Daoy (cell line): Measurements from ENCODE around the gene ELK4. TPM values are rescaled to one million over a fixed set of nuclear protein-coding genes. Genes with fewer than 3 reads are reported as not detected.

ENCODE experiments used
- DNase-seq: peaks from one replicate; pipeline ENCODE4 v3.0.0-alpha.2; 2015; ENCODE audit warnings: low read depth
- total RNA-seq: library from RNA; depleted of rRNA; stranded (reverse); fragments of >200 nt; shearing (Covaris generic); gene quantifications from 2 replicates; pipeline ENCODE4 v1.2.3, GENCODE V29; 2014

The ELK4 gene
- total RNA-seq, 1 experiment from 2014 or later, result 13.0 TPM

DNA sequence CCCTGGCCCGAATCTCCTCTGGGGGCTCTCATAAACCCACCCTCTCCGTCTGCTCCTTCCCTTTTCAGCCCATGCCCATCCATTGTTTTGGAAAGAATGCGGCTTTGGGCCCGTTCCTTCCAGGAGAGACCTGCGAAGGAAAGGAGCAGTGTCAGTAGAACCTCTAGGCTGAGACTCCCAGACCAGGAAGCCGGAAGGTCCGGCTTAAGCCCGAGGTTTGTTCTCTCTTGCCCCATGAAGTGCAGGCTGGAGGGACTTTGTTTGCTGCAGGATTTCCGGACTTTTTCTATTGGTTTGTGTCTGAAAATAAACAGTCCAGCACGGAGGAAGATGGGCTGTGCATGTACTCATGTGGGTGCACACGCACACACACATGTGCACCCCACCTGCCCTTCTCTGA lies 49.8 kb downstream of the ELK4 start:
- no peak for DNase-seq

- no peak for DNase-seq
These were observed 50.4 kb downstream of the ELK4 start for GRCh38 chr1:205581321-205581980.

- DNase-seq, result no peak
These were observed 51.0 kb downstream of the ELK4 start for GRCh38 chr1:205580923-205581180.

GRCh38 chr1:205580140-205580922 lies 51.5 kb downstream of the ELK4 start:
- DNase-seq, result no peak

DNA sequence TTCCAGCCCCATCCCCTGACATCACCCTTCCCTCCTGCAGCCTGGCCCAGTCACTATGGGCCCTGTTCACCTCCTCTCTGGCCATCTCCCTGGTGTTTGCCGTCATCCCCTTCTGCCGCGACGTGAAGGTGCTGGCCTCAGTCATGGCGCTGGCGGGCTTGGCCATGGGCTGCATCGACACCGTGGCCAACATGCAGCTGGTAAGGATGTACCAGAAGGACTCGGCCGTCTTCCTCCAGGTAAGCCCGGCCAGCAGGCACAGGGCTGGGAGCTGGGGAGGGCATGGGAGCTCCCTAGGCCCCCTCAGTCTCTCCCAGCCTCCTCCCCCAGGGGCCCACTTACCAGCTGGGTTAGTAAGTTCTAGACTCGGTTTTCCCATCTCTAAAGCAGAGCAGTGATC lies 52.1 kb downstream of the ELK4 start:
- DNase-seq, result no peak

- no peak for DNase-seq
These were observed 52.8 kb downstream of the ELK4 start for GRCh38 chr1:205578780-205579571.

- peak; percentile 33 for DNase-seq
These were observed 53.7 kb downstream of the ELK4 start for GRCh38 chr1:205577874-205578658.

- DNase-seq, result peak; percentile 31
These were observed 54.7 kb downstream of the ELK4 start for GRCh38 chr1:205576805-205577761.

DNA sequence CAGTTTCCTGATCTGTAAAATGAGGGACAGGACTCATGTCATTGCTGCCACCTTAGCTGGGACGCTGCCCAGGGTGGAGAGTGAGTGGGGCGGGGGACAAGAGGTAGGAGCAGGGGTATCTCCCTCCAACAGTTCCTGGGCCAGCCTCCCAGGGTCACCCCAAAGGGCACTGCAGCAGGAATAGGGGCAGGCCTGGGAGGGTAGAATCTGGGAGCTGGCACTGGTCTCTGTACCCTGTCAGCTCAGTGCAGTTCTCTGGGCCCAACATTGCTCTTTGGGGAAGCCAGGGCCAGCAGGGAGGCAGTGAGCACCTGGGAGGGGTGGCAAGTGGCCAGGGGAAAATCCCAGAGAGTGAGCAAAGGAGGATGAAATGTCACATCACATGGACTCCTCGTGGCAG lies 55.8 kb downstream of the ELK4 start:
- peak; percentile 63 for DNase-seq

- no peak for DNase-seq
These were observed 56.4 kb downstream of the ELK4 start for GRCh38 chr1:205575294-205575885.

GRCh38 chr1:205572421-205572820 lies 59.4 kb downstream of the ELK4 start:
- DNase-seq, result no peak

GRCh38 chr1:205571747-205572146 lies 60.1 kb downstream of the ELK4 start:
- DNase-seq, result no peak

DNA sequence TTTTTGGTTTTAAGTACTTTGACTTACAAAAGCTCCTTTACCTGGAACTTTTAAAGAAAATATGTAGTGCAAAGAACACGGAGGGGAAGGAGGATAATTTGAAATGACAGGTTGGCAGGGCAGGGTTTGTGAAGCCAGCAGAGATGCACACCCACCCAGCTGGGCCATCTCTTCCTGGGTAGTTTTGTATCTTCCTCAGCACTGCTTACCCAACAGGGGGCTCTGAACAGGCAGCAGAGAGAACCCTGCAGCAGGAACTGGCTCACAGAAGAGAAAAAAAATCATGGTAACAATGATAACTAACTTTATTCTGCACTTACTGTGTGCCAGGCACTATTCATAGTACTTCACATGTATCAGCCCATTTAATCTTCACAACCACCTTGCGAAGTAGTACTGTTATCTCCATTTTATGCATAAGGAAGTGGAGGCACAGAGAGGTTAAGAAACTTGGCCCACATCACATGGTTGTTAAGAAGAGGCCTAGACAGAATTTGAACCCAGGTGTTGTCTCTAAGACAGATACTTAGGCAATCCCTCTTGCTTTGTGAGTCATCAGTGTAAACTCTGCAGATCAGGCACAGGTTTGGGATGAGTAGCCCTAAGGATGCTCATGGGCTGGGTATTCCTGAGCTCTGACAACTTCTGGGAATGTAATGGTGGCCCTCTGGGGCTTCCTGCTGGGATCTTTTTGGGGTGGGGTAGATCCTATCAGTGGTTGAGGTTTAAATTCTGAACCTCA lies 60.8 kb downstream of the ELK4 start:
- DNase-seq, result no peak

DNA sequence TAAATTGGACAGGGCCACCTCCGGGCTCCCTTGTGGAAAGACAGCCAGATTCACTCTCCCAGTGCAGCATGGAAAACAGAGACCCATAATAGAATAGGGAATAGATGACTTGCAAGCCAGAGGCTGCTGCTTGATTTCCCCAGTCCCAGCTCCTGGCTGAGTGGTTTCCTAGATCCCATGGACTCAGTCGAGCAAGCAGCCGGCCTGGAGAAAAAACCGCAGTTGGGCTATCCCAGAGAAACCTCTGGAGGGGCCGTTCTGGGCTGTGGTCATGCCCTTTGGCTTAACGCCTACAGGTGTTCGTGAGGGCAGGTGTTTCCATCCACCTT lies 61.7 kb downstream of the ELK4 start:
- DNase-seq, result no peak

- DNase-seq, result no peak
These were observed 62.2 kb downstream of the ELK4 start for GRCh38 chr1:205569411-205570172.

DNA sequence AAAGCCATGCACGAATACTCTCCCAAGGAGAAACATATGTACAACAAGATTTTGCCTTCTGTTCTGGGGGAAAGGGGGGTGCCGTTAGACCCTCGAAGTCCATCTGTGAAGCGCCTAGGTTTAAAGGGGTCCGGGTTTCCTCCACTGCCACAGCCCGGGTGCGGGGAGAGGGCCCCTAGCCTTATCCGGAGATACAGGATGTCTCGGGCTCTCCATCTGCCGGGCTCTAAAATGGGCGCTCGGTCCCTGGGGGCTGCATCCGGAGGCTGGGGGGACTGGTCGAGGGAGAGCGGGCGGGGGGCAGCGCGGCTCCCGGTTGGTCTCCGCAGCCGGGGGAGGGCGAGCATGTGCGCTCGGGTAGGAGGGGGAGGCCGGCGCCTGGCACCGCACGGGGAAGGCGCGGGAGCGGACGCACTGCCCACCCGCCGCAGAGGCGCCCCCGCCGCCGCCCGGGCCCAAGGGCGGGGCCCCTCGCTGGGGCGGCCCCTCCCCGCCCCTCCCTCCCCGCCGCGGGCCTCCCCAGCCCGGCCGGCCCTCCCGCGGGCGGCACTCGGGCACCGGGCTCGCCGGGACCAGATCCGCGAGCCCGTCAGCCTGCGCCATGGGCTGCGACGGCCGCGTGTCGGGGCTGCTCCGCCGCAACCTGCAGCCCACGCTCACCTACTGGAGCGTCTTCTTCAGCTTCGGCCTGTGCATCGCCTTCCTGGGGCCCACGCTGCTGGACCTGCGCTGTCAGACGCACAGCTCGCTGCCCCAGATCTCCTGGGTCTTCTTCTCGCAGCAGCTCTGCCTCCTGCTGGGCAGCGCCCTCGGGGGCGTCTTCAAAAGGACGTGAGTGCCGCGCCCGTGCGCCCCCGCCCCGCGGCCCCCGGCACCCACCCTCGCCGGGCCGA lies 63.1 kb downstream of the ELK4 start:
- DNase-seq, result no peak

GRCh38 chr1:205568135-205568468 lies 63.7 kb downstream of the ELK4 start:
- DNase-seq, result no peak

DNA sequence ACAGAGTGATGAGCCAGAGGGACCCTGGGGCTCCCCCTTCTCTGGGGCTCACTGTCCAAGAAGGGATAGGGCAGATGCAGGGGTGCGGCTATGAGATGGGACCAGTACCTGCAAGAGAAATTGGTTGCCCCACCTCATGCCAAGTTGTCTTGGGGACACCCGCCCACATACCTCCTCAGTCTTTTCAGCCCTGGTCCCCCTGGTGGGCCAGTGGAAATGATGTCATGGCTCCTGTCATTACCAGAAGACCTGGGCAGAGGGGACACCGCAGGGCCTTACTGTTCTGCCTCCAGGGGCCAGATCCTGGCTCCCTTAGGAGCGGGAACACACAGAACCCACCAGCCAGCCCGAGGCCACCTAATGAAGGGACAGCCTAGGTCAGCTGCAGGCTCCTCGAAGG lies 64.1 kb downstream of the ELK4 start:
- no peak for DNase-seq
